GM21360 (cell line): ENCODE measurements around the gene ZSCAN4.

Source experiments
- ATAC-seq: cut with Tn5 transposase; IDR thresholded peaks from one replicate; pipeline ENCODE4 v1.9.1; 2021; ENCODE audit warnings: mild to moderate bottlenecking, moderate library complexity; ENCODE audit not compliant: unreplicated experiment

Gene ZSCAN4

DNA sequence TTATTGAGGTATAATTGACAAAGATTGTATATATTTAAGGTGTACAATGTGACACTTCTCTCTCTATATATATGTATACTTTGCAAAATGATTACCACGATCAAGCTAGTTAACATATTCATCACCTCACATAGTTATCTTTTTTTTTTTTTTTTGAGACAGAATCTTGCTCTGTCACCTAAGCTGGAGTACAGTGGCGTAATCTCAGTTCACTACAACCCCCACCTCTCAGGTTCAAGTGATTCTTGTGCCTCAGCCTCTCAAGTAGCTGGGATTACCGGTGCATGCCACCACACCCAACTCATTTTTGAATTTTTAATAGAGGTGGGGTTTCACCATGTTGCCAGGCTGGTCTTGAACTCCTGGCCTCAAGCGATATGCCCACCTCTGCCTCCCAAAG lies 3.7 kb downstream of the ZSCAN4 start:
- ATAC-seq: no peak

DNA sequence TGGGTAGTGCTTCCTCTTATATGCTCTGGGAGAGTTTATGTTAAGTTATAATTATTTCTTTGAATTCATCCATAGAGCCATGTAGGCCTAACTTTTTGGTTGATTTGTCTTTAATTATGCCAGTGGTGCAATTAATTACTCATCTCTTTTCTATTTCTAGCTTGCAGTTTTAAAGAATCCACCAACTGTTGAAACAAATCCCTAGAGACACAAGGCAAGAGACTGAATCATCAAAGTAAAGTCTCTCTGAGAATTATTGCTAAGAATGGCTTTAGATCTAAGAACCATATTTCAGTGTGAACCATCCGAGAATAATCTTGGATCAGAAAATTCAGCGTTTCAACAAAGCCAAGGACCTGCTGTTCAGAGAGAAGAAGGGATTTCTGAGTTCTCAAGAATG lies 7.1 kb downstream of the ZSCAN4 start:
- ATAC-seq: no peak

DNA sequence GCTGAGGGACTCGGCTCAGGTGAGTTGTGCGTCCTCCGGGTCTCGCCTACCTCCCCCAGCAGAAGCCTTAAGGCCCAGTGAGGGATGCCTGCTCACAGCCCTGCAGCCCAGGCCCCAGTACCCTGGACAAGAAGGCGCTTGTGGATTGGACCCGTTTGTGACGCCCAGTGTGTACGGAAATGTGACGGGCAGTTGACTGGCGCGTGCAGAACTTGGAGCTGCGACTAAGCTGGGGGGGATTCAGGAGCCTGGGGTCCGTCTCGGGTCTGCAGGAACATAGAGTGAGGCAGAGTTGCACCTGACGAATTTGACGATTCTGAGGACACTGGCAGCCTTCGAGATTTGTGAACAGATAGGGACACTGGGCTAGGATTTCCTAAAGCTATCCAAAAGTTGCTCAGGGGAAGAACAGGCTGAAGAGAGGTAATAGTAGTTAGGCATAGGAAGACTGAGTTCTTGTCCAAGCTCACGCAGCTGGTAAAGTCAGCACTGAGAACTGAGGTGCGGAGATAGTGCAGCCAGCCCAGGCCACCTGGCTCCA lies 13.6 kb downstream of the ZSCAN4 start:
- peak; percentile 13 for ATAC-seq

DNA sequence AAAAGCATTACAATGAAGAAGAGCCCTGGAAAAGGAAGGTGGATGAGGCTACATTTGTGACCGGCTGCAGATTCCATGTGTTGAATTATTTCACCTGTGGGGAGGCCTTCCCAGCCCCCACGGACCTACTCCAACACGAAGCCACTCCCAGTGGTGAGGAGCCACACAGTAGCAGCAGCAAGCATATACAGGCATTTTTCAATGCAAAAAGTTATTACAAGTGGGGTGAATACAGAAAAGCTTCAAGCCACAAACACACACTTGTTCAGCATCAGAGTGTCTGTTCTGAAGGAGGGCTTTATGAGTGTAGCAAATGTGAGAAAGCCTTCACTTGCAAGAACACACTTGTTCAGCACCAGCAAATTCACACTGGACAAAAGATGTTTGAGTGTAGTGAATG lies 18.0 kb downstream of the ZSCAN4 start:
- ATAC-seq: no peak

DNA sequence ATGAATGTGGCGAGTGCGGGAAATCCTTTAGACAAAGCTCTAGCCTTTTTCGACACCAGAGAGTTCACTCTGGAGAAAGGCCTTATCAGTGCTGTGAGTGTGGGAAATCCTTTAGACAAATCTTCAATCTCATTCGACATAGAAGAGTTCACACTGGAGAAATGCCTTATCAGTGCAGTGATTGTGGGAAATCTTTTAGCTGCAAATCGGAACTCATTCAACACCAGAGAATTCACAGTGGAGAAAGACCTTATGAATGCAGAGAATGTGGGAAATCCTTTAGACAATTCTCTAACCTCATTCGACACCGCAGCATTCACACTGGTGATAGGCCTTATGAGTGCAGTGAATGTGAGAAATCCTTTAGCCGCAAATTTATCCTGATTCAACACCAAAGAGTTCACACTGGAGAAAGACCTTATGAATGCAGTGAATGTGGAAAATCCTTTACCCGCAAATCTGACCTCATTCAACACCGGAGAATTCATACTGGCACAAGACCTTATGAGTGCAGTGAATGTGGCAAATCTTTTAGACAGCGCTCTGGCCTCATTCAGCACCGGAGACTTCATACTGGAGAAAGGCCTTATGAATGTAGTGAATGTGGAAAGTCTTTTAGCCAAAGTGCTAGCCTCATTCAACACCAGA lies 18.8 kb downstream of the ZSCAN4 start:
- no peak for ATAC-seq

DNA sequence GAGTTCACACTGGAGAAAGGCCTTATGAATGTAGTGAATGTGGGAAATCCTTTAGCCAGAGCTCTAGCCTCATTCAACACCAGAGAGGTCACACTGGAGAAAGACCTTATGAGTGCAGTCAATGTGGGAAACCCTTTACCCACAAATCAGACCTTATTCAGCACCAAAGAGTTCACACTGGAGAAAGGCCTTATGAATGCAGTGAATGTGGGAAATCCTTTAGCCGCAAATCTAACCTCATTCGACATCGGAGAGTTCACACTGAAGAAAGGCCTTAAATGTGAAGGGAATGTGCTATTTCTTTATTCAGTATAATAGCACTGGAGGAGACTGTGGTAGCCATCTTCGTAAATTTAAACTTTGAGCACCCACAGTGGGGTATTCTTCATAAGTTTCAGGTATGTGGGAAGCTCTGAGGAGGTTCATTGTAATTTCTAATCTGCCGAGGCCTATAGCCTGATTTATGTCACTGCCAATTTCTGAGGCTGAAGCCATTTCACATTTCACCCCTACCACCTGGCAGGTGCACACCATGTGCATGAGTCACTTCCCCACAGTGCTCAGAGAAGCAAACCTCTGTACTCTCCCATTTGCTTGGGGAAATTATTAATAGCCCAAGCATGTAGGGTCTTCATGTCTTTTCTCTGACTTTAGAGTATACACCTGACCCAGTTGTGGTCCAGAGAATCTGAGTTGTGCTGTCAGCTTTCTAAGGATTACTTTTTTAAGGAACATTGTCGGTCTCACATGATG lies 19.5 kb downstream of the ZSCAN4 start:
- no peak for ATAC-seq

DNA sequence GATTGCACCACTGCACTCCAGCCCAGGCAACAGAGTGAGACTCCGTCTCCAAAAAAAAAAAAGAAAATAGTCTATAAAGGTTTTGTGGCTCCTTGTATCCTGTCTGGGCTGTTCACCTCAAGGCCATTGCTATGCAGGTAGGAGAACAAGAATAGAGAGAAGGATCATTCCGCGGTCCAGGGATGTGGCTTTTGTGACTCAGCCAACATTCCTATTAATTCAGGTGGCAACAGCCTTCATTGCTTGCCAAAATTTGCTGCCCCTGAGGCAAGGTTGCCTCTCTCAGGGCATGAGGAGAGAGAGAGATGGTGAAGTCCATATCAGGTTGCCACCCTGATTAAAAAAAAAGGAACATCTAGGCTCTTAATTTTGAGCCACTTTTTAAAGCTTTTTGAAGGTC lies 21.0 kb downstream of the ZSCAN4 start:
- no peak for ATAC-seq

DNA sequence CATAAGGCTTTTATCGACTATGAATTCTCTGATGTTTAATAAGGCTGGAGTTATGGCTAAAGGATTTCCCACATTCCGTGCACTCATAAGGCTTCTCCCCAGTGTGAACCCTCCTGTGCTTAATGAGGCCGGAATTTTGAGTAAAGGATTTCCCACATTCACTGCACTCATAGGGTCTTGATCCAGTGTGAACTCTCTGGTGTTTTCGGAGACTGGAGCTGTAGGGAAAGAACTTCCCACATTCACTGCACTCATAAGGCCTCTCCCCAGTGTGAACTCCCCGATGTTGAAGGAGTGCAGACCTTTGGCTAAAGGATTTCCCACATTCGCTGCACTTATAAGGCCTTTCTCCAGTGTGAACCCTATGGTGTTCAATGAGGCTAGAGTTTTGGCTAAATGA lies 32.9 kb downstream of the ZSCAN4 start:
- ATAC-seq: no peak

DNA sequence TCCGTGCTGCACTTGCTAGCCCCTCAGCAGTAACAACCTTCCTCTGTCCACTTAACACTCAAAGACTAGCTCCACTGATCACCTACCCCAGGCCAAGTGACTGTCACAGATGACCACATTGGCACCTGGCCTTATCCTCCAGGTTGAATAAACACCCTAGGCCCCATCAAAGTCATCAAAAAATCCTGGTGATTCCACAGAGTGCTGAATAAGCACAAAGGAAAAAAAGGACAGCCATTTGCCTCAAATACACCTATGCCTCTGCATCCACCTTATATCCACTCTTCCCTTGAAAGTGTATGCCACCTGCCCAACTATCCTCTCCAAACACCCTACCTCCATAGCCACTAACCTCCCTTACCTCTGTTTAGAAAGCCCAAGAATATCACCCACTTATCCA lies 37.6 kb downstream of the ZSCAN4 start:
- no peak for ATAC-seq

DNA sequence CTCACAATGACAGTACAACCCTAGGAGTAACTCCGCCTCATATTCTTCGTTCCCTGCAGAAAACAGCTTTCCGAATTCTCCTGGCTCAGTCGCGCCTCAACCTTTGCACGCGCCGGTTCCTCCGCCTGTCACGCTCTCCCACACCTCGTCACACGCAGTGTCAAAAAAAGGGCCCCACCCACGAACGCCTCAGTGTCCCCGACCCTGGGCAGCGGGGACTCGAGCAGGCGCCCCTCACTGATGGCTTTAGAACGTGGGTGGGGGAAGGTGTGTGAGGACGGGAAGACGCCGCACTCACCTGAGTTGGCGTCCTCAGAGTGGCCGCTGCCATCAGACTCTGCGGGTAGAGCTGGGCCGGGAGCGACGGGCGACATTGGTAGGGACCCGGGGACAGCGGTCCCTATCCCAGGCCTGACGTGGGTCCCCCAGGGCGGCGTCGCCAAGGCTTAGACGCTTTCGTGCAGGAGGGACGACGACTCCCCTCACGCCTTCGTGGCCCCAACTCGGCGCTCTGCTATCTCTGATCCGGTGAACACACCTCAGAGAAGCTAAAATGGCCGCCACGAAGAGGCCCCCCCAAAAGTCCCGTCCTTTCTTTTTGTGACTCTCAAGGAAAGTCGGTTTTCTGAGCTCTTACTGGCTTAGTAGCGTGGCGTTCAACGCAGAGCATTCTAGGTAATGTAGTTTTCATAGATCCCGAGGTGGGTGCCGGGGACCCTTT lies 40.1 kb downstream of the ZSCAN4 start, which contains the start of gene ZNF154:
Gene ZNF154, minus strand, starts transcription at position 564 of the 721 bp plus-strand sequence. Its CDS starts 233 bp downstream, at position 331.
- ATAC-seq: no peak

DNA sequence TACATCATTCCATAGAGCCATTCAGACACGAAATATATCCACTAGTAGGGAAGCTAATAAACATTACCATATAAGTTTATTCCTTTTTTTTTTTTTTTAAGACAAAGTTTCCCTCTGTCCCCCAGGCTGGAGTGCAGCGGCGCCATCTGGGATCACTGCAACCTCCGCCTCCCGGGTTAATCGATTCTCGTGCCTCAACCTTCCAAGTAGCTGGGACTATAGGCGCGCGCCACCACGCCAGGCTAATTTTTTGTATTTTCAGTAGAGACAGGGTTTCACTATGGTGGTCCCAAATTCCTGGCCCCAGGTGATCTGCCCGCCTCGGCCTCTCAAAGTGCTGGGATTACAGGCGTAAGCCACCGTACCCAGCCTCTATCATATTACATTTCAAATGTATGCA lies 40.9 kb downstream of the ZSCAN4 start:
- ATAC-seq: no peak

DNA sequence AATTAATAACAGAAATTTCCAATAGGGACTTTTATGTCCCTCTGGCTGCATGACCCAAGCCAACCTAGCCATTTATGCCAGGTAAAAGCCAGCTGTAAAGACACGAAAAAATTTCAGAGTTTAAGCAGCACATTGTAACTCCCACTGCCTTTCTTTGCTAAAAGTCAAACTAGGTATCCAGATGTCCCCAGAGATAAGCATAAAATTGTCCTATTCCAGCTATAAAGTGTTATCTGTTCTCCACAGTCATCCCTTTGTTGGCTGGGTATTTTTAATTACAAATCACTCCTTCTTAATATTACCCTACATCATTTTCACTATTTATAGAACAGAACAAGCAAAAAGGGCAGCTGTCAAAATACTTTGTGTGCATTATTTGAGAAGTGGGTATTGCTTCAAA lies 43.5 kb downstream of the ZSCAN4 start:
- no peak for ATAC-seq

DNA sequence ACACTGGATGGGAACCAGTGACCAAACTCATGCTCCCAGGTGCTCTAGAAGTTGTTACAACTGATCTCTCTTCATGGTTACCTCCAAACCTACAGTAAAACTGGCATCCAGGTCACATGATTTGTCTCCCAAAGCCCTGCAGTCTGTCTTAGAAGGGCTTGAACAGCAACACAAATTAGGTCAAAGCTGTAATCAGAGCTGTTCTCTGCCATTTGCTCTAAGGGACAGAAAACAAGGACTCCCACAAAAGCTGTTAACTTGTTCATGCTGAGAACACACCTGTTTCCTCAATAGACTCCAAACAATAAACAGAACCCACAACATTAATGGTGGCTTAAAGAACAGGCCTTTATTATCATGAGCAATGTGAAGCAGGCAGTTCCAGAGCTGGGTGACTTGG lies 50.7 kb downstream of the ZSCAN4 start:
- no peak for ATAC-seq

DNA sequence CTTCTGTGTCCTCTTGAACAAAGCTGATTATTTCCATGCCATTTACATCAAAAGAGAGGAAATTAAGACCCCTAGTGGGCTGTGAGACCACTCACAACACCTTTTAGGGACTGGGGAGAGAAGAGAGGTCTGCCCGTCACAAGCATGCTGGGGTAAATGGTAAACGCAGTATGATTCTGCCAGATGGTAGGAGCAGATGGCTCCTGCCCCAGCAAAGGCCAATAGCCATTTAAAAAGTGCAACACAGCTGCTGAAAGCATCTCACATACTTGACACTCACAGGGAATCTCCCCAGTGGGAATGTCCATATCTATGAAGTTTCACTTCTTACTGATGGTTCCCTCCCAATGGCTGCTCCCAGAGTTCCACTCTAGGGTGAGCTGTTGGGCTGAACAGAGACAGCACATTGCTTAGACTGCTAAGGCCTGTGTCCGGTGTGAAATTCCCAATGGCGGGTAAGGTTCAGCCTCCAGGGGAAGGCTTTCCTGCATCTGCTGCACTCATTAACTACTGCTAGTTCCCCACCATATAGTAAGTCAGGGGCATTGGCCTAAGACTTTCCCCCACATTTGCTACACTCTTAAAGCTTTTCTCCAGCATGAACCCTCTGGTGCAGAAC lies 51.3 kb downstream of the ZSCAN4 start:
- no peak for ATAC-seq

DNA sequence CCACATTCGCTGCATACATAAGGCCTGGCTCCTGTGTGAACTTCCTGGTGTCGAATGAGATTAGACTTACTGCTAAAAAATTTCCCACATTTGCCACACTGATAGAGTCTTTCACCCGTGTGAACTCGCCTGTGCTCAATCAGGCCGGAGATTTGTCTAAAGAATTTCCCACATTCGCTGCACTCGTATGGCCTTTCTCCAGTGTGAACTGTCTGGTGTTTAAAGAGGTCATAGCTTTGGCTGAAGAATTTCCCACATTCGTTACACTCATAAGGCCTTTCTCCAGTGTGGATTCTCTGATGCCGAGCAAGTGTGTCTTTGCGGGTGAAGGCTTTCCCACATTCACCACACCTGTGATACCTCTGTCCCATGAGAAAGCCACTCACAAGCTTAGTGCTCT lies 52.1 kb downstream of the ZSCAN4 start:
- ATAC-seq: no peak
